ENCODE measurements around the gene LETM1. TPM values are rescaled to one million over a fixed set of nuclear protein-coding genes. Genes with fewer than 3 reads are reported as not detected.

LETM1 gene
- total and polyA plus RNA-seq, 2 of the 8 experiments (the other 6 are each of a cell fraction or from before 2014, with no cell fraction given) = 19.8 to 50.1 TPM

DNA sequence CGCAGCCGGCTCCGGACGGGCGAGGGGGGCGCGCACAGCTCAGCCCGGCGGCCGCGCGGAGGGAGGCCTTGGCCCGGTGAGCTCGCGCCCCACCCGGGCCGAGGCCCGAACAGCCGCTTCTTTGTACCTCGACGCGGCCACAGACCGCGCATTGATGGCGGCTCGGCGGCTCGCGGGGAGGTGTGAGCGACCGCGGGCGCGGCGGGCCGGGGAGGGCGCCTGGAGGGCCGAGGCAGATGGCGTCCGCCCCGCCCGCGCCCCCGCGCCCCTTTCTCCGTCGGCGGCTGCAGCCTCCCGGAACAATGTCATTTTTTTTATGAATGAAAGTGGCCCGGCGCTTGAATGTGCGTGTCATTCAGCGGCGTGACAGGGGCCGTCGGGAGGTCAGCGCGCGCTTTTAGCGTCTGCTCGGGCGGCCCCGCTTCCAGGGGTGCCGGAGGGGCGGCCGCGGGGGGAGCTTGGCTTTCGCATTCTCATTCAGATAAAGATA is 61.1 kb downstream of the LETM1 start (continued):
- TF ChIP-seq, protein P1, sequence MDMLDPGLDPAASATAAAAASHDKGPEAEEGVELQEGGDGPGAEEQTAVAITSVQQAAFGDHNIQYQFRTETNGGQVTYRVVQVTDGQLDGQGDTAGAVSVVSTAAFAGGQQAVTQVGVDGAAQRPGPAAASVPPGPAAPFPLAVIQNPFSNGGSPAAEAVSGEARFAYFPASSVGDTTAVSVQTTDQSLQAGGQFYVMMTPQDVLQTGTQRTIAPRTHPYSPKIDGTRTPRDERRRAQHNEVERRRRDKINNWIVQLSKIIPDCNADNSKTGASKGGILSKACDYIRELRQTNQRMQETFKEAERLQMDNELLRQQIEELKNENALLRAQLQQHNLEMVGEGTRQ (IDR thresholded peaks at IDR 0.05; ENCODE audit: low read length) = no peak
- TF ChIP-seq TAF7 (optimal IDR thresholded peaks at IDR 0.05; ENCODE audit: borderline replicate concordance, low read depth, low read length) (no peak), EGR1 (IDR thresholded peaks at IDR 0.05; ENCODE audit: borderline replicate concordance, low read depth, low read length) (no peak)
